GM19239 (cell line): ENCODE results near the gene ZNF138.

Experiments used
- DNase-seq: peaks from one replicate; pipeline ENCODE4 v3.0.0; 2011; ENCODE audit warnings: low spot score; ENCODE audit not compliant: insufficient read length
- FAIRE-seq: peaks from 2 replicates; lab custom pipeline; 2011; peaks lifted over from hg19 to GRCh38; lab: Jason Lieb, UNC

ZNF138 gene

GRCh38 chr7:64874114-64874513 lies 79.9 kb downstream of the ZNF138 start:
- DNase-seq (no peak), FAIRE-seq (no peak)

GRCh38 chr7:64874562-64875250 lies 80.5 kb downstream of the ZNF138 start:
- DNase-seq (no peak), FAIRE-seq (no peak)

- no peak for FAIRE-seq
- no peak for DNase-seq
Measured at GRCh38 chr7:64875258-64875657, 81.0 kb downstream of the ZNF138 start.

GRCh38 chr7:64875658-64876406 lies 81.6 kb downstream of the ZNF138 start:
- no peak for DNase-seq
- FAIRE-seq = no peak

GRCh38 chr7:64876792-64877713 lies 82.8 kb downstream of the ZNF138 start:
- DNase-seq (no peak), FAIRE-seq (no peak)

- FAIRE-seq = no peak
Measured at GRCh38 chr7:64877714-64878610, 83.7 kb downstream of the ZNF138 start.

GRCh38 chr7:64878684-64879083 lies 84.5 kb downstream of the ZNF138 start:
- DNase-seq = no peak
- no peak for FAIRE-seq

More at GRCh38 chr7:64877714-64878610, 83.7 kb downstream of the ZNF138 start:
- no peak for DNase-seq

- DNase-seq (no peak), FAIRE-seq (no peak)
Measured at GRCh38 chr7:64879086-64879730, 85.0 kb downstream of the ZNF138 start.

GRCh38 chr7:64879800-64880199 lies 85.6 kb downstream of the ZNF138 start:
- DNase-seq = no peak

GRCh38 chr7:64880322-64881297 lies 86.4 kb downstream of the ZNF138 start:
- no peak for FAIRE-seq
- no peak for DNase-seq

More at GRCh38 chr7:64879800-64880199, 85.6 kb downstream of the ZNF138 start:
- FAIRE-seq = no peak

GRCh38 chr7:64881461-64882287 lies 87.4 kb downstream of the ZNF138 start:
- DNase-seq (no peak), FAIRE-seq (no peak)

- DNase-seq (no peak), FAIRE-seq (no peak)
Measured at GRCh38 chr7:64882341-64883112, 88.3 kb downstream of the ZNF138 start.
